Activated CD4-positive, alpha-beta T cell treated with anti-CD3 and anti-CD28 coated beads, Interleukin-2, amount 50 U/mL, for 24 hours (primary cell): Measurements from ENCODE around the gene NBAS.
"Not testable (repeated sequence)": the region's sequence is repeated elsewhere in the genome, so short reads cannot be mapped to it uniquely, and the experiment has no call there.

Experiments
- DNase-seq, 2 donors: peaks; one replicate each; pipeline ENCODE4 v3.0.0-alpha.2; 2020; ENCODE audit warnings: low read depth in 1 of 2, low spot score in 1 of 2

Gene NBAS

DNA sequence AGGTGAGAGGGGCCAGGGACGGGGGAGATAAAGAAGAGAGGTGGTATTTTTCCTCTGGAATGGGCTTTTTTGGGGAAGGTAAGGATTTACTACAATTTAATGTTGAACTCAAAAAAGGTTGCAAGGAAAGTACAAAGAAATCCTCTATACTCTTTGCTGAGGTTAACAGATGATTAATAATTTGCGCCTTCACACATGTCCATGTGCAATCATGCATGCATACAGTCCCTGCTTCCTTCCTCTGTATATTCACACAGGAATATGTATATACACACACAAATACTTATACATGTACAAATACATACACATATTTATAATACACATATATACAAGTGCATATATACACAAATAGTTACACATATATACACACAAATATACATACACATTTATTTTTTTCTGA is 193.4 kb downstream of the NBAS start:
- no peak for DNase-seq

DNA sequence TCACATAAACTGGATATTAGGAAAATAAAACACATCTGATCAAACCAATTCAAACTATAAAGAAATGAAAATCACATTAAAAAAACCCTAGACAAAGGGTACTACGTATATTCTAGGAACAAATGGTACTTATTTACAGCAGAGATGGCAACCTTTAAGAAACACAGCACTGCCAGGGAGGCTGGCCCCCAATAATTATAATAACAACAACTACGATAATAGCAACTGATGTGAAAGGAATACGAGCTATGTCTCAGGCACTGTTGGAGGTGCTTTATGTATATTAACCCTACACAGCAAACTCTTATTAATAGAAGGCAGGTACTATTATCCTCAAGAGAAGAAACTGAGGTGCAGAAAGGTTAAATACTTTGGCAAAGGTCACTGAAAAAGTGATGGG is 193.9 kb downstream of the NBAS start:
- DNase-seq = no peak

DNA sequence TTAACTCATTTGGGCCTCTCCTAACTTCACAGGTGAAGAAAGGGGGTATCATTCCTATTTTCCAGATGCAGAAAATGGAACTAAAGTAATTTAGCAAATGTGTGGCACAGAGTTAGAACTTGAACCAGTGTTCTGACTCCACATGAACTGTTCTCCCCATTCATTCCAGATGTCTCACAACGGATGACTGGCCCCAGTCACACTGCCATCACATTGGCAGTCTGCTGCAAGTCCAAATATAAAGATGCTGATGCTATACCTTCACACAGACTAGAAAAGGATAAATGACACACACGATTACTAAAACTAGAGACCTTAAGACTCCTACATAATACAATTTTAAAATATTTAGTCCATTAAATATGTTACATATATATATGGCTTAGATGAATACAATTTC is 195.7 kb downstream of the NBAS start:
- DNase-seq = no peak

DNA sequence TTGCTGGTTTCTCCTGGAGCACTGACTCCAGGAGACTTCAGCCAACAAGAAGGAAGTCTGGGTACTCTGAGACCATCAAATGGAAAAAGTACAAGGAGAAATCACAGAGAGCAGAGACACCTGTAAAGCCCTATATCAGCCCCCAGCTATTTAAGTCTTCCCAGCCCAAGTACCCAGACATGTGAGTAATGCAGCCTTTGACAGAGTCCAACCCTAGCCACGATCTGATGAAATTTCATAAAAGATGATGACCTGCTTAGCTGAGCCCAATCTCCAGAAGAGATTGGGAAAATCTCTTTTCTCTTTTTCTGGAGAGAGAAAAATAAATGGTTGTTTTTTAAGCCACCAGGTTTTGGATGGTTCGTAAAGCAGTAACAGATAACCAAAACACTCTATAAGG is 196.6 kb downstream of the NBAS start:
- DNase-seq = no peak

DNA sequence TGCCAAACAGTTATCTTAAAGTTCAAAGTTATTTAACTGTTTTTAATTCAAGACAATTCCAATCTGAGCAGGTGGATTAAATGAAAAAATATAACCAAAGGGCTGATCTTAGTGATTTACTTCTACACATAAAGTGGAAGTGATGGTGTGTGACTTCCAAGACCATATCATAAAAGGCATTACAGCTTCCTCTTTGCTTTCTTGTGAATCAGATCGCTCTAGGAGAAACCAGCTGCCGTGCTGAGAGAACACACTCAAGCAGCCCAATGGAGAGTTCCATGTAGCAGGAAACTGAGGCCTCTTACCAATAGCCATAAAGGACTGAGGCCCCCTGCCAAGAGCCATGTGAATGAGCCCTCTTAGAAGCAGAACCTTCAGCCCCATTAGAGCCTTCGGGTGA is 197.4 kb downstream of the NBAS start:
- no peak for DNase-seq

DNA sequence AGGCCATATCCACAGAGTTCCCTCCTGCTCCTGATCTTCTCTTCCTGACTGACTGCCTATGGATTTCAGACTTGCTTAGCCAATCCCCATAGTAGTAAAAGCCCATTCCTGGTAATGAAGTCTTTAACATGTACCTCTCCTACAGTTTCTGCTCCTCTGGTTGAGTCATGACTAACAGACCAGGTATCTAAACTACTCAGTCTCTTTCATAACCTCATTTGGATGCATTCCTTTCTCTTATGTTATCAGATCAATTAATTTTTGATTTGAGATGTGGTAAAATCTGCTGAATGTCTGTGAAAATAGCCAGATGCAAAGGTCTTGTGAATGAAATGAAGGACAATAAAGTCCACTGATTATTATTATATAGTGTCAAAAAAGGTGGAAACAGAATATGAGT is 198.0 kb downstream of the NBAS start:
- no peak for DNase-seq

DNA sequence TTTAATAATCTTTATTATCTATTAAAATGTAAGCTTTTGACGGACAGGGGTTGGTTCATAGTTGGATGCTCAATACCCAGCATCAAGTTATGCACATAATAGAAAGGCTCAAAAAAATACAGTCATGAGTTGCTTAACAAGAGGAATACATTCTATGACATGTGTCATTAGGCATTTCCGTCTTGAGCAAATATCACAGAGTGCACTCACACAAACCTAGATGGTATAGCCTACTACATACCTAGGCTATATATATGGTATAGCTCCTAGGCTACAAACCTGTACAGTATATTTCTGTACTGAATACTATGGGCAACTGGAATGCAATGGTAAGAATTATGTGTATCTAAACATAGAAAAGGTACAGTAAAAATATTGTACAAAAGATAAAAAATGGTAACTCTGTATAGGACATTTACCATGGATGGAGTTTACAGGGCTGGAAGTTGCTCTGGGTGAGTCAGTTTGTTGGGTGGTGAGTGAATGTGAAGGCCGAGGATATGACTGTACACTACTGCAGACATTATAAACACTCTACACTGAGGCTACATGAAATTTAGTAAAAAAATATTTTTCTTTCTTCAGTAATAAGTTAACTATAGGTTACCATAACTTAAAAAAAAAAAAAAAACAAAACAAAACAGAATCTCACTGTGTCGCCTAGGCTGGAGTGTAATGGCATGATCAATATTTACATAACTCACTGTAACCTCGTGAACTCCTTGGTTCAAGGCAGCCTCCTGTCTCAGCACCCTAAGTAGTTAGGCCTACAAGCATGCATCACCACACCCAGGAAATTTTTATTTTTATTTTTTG is 201.2 kb downstream of the NBAS start:
- no peak for DNase-seq

DNA sequence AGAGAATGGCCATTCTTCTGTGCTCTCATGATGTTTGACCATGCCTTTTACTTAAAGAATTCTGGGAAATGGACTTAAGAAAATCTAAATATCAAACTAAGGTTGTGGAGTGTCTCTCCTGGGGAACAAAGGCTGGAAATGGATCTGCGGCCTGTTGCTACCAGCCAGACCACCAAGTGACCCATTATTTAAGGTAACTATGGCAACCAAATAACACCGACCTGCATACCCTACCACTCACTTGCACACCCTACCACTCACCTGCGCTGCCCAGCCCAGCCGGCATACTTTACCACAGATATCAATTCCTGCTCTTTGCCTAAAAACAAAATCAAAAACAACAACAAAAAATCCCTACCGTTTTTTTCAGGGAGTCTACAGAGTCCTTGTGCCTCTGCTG is 203.2 kb downstream of the NBAS start:
- DNase-seq = no peak

DNA sequence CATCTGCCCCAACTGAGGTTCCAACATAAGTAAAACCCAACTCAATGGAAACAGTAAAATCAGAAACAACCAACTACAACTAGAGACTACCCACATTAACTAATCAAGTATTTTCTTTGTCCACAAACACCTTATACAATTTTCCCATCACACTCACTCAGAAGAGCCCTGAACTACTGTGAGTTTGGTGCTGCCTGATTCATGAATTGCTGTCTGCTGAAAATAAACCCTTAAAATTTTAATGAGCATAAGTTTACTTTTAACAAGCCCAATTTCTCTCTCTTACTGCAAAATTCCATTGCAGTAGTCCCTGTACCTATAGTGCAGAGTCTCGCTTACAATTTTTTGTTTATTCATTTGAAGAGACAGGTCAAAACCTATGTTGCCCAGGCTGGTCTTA is 203.9 kb downstream of the NBAS start:
- DNase-seq = no peak

DNA sequence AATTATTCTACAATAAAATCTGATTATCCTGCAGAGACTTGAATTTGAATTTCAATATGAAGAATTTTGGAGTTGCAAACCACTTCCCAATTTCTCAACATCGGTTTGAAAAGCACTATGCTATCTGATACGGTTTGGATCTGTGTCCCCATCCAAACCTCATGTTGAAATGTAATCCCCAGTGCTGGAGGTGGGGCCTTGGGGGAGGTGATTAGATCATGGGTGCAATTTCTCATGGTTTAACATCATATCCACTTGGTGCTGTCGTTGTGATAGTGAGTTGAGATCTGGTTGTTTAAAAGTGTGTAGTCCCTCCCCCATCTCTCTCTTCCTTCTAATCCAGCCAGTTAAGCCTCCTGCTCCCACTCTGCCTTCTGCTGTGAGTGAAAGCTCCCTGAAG is 205.7 kb downstream of the NBAS start:
- DNase-seq = no peak

DNA sequence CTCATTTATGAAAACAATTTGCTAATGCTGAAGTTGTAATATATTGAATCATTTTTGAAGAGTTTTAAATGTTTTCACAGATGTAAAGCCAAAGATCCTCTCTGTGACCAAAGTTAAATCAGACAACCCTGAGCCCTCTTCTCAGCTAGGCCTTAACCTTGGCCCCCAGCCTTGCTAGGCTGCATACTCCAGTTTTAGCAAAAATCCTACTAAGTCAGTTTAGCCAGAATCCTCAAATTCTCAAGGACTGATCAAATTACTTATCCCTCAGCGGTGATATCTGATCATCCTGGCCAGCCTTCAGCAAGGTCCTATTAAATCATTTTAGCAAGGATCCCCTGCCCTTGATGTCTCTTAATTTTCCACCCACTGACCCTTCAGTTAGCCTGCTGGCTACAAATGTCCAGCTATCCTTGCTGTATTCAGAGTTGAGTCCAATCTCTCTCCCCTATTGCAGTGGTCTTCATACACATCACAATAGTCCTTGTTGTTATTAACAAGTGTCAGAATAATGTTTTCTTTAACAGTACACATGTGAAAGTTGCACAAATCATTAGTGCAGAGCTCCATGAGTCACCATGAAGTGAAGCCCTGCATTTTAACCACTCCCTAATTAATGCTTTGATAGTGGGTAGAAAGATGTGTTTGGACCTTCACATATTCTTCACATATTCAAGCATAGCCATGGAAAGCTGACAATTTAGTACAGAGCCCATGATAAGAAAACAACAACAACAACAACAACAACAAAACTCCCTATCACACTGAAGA is 206.4 kb downstream of the NBAS start:
- DNase-seq = no peak

DNA sequence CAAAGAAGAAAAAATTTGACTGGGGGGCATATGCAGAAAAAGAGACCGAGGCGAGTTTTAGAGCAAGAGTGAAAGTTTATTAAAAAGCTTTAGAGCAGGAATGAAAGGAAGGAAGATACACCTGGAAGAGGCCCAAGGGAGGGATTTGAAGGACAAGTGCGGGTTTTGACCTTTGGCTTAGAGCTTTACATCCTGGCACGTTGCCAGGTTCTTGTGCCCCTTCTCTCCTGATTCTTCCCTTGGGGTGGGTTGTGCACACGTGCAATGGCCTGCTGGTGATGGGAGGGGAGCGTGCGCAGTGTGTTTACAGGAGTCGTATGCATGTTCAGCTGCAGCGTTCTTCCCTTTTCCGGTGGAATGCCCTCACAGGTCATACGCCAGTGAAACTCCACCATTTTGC is 208.8 kb downstream of the NBAS start:
- no peak for DNase-seq

DNA sequence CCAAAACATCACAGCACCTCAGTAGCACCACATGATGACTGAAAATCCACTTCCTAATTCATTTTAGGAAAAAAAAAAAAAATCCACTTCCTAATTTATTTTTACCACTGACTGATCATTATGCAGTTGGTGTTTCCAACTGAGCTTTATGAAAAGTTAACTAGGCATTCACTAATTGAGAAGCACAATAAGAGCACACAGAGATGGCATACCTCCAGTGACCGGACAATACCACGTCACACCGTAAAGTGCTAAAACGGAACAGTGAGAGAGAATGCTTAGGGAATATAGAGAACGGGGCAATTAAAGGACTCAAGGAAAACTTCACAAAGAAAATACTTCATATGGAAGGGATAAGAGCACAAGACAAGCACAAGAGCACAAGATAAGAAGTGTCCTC is 212.5 kb downstream of the NBAS start:
- DNase-seq = no peak

DNA sequence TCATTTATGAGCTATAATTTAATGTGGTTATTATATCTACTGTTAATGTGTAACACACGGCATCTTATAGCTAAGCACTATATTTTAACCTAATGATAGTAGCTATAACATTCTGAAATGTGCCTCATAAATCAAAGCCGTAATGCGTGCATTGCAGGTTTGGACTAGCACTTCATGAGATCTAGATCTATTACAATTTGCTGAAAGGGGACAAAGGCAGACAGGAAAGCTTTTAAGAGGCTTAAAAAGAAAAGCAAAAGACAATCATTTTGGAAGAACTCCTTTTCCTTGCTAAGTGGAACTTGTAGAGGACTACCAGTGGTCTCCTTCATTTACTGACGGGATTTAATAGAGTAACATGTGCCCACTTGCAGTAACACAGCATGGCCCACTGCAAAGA is 213.1 kb downstream of the NBAS start:
- no peak for DNase-seq

DNA sequence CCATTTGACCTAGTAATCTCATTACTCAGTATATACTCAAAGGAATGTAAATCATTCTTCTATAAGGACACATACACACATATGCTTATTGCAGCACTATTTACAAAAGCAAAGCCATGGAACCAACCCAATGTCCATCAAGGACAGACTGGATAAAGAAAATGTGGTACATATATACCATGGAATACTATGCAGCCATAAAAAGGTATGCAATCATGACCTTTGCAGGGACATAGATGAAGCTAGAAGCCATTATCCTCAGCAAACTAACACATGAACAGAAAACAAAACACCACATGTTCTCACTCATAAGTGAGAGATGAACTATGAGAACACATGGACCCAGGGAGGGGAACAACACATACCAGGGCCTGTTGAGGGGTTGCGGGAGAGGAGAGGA is 214.5 kb downstream of the NBAS start:
- no peak for DNase-seq

DNA sequence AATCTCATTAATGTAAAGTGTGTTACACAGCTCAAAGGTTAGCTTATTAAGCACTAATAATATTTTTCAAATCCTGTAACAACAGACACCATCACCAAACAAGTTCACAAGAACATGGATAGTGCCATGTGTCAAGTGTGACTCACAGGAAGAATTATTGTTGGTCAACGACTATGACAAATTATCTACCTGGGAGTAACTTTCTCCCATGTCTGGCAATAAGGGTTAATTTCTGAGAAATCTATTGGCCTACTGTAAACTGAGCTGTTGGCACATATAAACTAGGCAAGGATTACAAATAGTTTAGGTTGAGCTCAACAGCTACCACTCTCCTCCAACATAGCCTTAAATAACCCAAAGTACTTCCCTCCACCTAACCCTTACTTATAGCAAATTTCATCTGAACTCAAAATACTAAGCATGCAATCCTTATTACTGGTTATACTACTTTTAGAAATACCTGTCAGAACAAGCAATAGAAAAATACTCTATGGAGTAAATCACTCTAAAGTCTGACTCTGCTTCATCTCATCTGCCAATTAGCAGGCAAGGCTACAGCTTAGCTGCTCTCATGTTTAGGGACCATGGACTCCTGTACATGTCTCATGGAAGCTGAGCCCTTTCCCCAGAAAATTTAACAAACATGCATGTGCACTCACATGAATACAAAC is 223.0 kb downstream of the NBAS start:
- no peak for DNase-seq

DNA sequence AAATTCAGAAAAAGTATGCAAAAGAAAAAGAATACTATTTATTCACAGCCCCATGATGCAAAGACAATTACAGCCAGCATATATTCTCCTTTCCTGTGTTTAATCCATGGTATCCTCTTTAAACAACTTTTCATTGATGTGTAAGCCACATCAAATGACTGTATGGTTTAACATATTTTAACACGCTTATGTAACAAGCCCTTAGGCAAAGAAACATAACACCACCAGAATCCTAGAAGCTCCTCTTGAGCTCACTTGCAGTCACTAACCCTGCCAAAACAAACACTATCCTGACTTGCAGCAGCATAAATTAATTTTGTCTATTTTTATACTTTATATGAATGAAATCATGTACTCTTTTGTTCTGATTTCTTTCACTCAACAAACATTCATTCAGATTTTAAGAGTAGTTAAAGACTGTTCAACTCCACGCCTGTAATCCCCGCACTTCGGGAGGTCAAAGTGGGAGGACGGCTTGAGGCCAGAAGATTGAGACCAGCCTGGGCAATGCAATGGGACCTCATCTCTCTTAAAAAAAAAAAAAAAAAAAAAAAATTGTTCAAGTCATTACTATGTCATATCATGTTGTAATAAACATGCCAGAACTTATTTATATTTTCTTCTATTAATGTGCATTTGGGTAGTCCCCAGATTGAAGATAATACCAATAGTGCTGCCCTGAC is 226.3 kb downstream of the NBAS start:
- DNase-seq = no peak

DNA sequence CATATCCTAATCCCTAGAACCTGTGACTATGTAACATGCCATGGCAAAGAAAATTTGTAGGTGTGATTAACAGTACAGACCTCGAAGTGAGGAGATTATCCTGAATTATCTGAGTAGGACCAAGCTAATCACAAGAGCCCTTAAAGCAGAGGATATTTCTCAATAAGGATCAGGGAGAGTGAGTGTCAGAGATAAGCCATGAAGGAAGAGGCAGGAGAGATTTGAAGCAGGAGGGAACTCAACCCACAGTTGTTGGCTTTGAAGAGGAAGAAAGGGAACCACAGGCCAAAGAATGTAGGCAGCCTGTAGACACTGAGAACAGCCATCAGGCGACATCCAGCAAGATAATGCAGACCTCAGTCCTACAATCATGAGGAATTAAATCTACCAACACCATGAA is 229.3 kb downstream of the NBAS start:
- no peak for DNase-seq

DNA sequence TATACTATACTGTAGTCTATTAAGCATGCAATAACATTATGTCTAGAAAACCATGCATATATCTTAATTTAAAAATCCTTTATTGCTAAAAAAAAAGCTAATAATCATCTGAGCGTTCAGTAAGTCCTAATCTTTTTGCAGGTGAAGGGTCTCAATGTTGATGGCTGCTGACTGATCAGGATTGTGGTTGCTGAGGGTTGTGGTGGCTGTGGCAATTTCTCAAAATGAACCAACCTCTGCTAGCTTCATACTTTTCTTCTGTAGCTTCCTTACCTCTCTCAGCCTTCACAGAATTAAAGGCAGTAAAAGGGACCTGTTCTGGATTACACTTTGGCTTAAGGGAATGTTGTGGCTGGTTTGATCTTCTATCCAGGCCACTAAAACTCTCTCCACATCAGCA is 235.8 kb downstream of the NBAS start:
- DNase-seq = no peak

DNA sequence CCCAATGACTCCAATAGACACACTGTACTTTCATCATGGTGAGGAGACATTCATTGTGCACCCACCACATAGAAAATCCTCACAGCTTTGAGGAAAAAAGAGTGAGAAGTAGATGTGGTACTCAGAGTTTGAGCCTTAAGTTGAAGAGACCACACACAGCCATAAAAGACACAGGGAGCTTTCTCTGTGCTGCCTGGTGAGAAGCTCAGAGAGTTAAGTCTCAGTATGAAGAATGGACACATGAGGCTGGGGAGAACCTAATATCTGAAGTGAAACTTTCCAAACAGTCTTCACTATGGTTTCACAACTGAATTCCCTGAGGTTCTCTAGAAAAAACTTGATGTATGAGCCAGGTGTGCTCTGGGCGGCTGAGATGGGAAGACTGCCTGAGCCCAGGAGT is 237.9 kb downstream of the NBAS start:
- DNase-seq = no peak

DNA sequence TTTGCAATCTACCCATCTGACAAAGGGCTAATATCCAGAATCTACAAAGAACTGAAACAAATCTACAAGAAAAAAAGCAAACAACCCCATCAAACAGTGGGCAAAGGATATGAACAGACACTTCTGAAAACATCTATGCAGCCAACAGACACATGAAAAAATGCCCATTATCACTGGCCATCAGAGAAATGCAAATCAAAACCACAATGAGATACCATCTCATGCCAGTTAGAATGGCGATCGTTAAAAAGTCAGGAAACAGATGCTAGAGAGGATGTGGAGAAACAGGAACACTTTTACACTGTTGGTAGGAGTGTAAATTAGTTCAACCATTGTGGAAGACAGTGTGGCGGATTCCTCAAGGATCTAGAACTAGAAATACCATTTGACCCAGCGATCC is 239.7 kb downstream of the NBAS start:
- not testable (repeated sequence) for DNase-seq

DNA sequence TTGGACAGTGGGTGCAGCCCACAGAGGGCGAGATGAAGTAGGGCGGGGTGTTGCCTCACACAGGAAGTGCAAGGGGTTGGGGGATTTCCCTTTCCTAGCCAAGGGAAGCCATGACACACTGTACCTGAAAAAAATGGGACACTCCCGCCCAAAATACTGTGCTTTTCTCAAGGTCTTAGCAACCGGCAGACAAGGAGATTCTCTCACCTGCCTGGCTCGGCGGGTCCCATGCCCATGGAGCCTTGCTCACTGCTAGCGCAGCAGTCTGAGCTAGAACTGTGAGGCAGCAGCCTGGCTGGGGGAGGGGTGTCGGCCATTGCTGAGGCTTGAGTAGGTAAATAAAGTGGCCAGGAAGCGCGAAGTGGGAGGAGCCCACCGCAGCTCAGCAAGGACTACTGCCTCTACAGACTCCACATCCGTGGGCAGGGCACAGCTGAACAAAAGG is 244.7 kb downstream of the NBAS start:
- no peak for DNase-seq
